Neural progenitor cell (in vitro differentiated cells): ENCODE data around the gene CKAP2L. TPM values are rescaled to one million over a fixed set of nuclear protein-coding genes. Genes with fewer than 3 reads are reported as not detected.
A peak's percentile ranks its signal among the peaks of the same experiment; 100 is the strongest.

ENCODE experiments used
- DNase-seq: peaks from one replicate; pipeline ENCODE4 v3.0.0-alpha.2; 2016; ENCODE audit warnings: low spot score
- H2AFZ ChIP-seq: fragments of 200-600 bp; sonication (generic); replicated peaks from 2 replicates; pipeline ENCODE4 v1.6.1; 2016; ENCODE audit warnings: antibody characterized with exemption
- H3F3A ChIP-seq: fragments of 200-600 bp; sonication (generic); 2 replicates; pipeline ENCODE4 v1.6.1; 2016; ENCODE audit warnings: antibody characterized with exemption, low read depth
- H3K27ac ChIP-seq: fragments of 200-600 bp; sonication (generic); 2 replicates; pipeline ENCODE4 v1.5.1; 2016; ENCODE audit warnings: mild to moderate bottlenecking
- H3K27me3 ChIP-seq: fragments of 200-600 bp; sonication (generic); 2 replicates; pipeline ENCODE4 v1.6.1; 2016; ENCODE audit warnings: mild to moderate bottlenecking, moderate library complexity
- H3K36me3 ChIP-seq: fragments of 200-600 bp; sonication (generic); 2 replicates; pipeline ENCODE4 v1.5.1; 2016
- H3K4me1 ChIP-seq: fragments of 200-600 bp; sonication (generic); 2 replicates; pipeline ENCODE4 v1.6.1; 2016; ENCODE audit warnings: mixed run types
- H3K4me2 ChIP-seq: fragments of 200-600 bp; sonication (generic); 2 replicates; pipeline ENCODE4 v1.6.1; 2016
- H3K4me3 ChIP-seq: fragments of 200-600 bp; sonication (generic); 2 replicates; pipeline ENCODE4 v1.5.1; 2016
- H3K79me2 ChIP-seq: fragments of 200-600 bp; sonication (generic); 2 replicates; pipeline ENCODE4 v1.6.1; 2016; ENCODE audit warnings: low read depth
- H3K9ac ChIP-seq: fragments of 200-600 bp; sonication (generic); 2 replicates; pipeline ENCODE4 v1.6.1; 2016
- H3K9me3 ChIP-seq: fragments of 200-600 bp; sonication (generic); 2 replicates; pipeline ENCODE4 v1.5.1; 2016; ENCODE audit warnings: low read depth
- H4K20me1 ChIP-seq: fragments of 200-600 bp; sonication (generic); 2 replicates; pipeline ENCODE4 v1.6.1; 2016; ENCODE audit warnings: low read depth
- H3K27ac Mint-ChIP-seq: 3 replicates; pipeline ENCODE4 v1.8.0; 2021; ENCODE audit warnings: mixed read lengths
- H3K27me3 Mint-ChIP-seq: 2 replicates; pipeline ENCODE4 v1.8.0; 2022; ENCODE audit warnings: low read depth, mild to moderate bottlenecking, inconsistent platforms, moderate library complexity, mixed read lengths; ENCODE audit not compliant: insufficient read depth
- H3K36me3 Mint-ChIP-seq: 3 replicates; pipeline ENCODE4 v1.8.0; 2021; ENCODE audit warnings: mixed read lengths
- H3K4me1 Mint-ChIP-seq: 3 replicates; pipeline ENCODE4 v1.8.0; 2021; ENCODE audit warnings: mixed read lengths
- H3K4me3 Mint-ChIP-seq: 3 replicates; pipeline ENCODE4 v1.8.0; 2021; ENCODE audit warnings: mild to moderate bottlenecking, moderate library complexity, mixed read lengths
- H3K9me3 Mint-ChIP-seq: 3 replicates; pipeline ENCODE4 v1.8.0; 2020; ENCODE audit warnings: mixed read lengths
- EZH2 ChIP-seq: fragments of 200-600 bp; sonication (generic); IDR thresholded peaks from 2 replicates; pipeline ENCODE4 v1.6.1; 2017; ENCODE audit warnings: antibody characterized with exemption, mild to moderate bottlenecking, moderate library complexity
- EZH2phosphoT487 ChIP-seq: fragments of 200-600 bp; sonication (generic); IDR thresholded peaks from 2 replicates; pipeline ENCODE4 v1.6.1; 2017; ENCODE audit warnings: antibody characterized with exemption
- total RNA-seq: library from RNA; depleted of rRNA; stranded (reverse); fragments of >200 nt; gene quantifications from 2 replicates; pipeline ENCODE4 v1.2.3, GENCODE V29; 2015; ENCODE audit warnings: low replicate concordance
- TF ChIP-seq, protein P1 (sequence below): fragments of 200-600 bp; sonication (generic); IDR thresholded peaks from 2 replicates; pipeline ENCODE4 v1.5.1; 2017; ENCODE audit warnings: antibody characterized with exemption, mild to moderate bottlenecking

CKAP2L gene
- total RNA-seq, 1 donor from 2014 or later, result 53.7 TPM

DNA sequence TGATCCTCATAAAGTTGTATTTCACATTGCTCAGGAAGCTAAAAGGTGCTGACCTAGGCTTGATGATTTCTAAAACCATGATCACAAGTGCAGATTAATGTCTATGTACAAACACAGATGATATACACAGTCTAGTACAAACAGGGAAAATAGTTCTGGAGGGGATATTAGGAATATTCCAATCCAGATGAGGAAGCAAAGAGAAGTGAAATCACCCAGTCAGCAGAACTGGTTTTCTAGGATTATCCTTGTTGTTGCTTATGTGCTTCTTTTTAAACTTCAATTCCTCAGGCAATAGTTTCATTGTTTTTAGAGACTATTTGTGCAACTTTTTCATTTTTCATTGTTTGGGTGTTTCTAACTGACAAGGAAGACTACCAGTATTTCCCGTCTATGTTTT, 15.2 kb upstream of the CKAP2L start:
- Histone ChIP-seq H2AFZ (no peak overlapping the region), H3K79me2 (no peaks in the 10 kb centered on the region), H3K4me2 (no peak overlapping the region), H3K4me1 (peaks cover 29% of the 10 kb centered on the region), H3K4me3 (no peak overlapping the region), H3K9me3 (no peaks in the 10 kb centered on the region), H3K9ac (no peak overlapping the region), H3K36me3 (no peaks in the 10 kb centered on the region), H3F3A (peaks cover 15% of the 10 kb centered on the region), H3K27ac (no peak overlapping the region), H3K27me3 (no peaks in the 10 kb centered on the region), H4K20me1 (no peaks in the 10 kb centered on the region)
- Mint-ChIP-seq H3K36me3 (no peaks in the 10 kb centered on the region), H3K4me1 (peaks cover 17% of the 10 kb centered on the region), H3K27ac (no peak overlapping the region), H3K9me3 (no peaks in the 10 kb centered on the region), H3K27me3 (no peaks in the 10 kb centered on the region), H3K4me3 (no peak overlapping the region)
- TF ChIP-seq EZH2 (no peak), EZH2phosphoT487 (no peak)
- TF ChIP-seq, protein P1, sequence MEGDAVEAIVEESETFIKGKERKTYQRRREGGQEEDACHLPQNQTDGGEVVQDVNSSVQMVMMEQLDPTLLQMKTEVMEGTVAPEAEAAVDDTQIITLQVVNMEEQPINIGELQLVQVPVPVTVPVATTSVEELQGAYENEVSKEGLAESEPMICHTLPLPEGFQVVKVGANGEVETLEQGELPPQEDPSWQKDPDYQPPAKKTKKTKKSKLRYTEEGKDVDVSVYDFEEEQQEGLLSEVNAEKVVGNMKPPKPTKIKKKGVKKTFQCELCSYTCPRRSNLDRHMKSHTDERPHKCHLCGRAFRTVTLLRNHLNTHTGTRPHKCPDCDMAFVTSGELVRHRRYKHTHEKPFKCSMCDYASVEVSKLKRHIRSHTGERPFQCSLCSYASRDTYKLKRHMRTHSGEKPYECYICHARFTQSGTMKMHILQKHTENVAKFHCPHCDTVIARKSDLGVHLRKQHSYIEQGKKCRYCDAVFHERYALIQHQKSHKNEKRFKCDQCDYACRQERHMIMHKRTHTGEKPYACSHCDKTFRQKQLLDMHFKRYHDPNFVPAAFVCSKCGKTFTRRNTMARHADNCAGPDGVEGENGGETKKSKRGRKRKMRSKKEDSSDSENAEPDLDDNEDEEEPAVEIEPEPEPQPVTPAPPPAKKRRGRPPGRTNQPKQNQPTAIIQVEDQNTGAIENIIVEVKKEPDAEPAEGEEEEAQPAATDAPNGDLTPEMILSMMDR, result no peak
- DNase-seq, result no peak

DNA sequence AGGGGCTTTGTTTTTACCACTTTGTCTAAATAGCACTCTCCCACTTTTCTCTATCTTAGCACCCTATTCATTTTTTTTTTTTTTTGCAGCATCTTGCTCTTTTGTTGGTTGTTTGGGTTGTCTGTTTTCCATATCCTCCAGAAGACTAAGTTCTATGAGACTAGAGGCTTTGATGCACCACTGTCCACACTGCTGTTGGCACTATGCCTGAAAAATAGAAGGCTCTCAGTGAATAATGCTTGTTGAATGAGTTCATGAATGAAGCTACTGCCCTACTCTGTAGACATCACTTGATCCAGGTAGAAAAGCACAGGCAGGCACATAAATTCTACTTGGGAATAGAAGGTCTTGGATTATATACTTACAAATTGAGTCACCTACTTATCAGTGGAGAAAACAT, 12.6 kb upstream of the CKAP2L start:
- Histone ChIP-seq H4K20me1 (no peaks in the 10 kb centered on the region), H2AFZ (no peak overlapping the region), H3K4me3 (no peak overlapping the region), H3K9me3 (no peaks in the 10 kb centered on the region), H3K4me1 (peaks cover 14% of the 10 kb centered on the region), H3F3A (peaks cover 11% of the 10 kb centered on the region), H3K27me3 (no peaks in the 10 kb centered on the region), H3K79me2 (no peaks in the 10 kb centered on the region), H3K9ac (no peak overlapping the region), H3K27ac (no peak overlapping the region), H3K36me3 (no peaks in the 10 kb centered on the region), H3K4me2 (peak overlapping the region; percentile 25)
- peaks cover 7% of the 10 kb centered on the region for H3K4me1 Mint-ChIP-seq
- no peaks in the 10 kb centered on the region for H3K27me3 Mint-ChIP-seq
- no peak overlapping the region for H3K27ac Mint-ChIP-seq
- no peaks in the 10 kb centered on the region for H3K36me3 Mint-ChIP-seq
- no peak for DNase-seq
- H3K4me3 Mint-ChIP-seq, result no peak overlapping the region
- no peak for TF ChIP-seq EZH2
- TF ChIP-seq, protein P1, result no peak
- no peak for TF ChIP-seq EZH2phosphoT487
- H3K9me3 Mint-ChIP-seq, result no peaks in the 10 kb centered on the region

DNA sequence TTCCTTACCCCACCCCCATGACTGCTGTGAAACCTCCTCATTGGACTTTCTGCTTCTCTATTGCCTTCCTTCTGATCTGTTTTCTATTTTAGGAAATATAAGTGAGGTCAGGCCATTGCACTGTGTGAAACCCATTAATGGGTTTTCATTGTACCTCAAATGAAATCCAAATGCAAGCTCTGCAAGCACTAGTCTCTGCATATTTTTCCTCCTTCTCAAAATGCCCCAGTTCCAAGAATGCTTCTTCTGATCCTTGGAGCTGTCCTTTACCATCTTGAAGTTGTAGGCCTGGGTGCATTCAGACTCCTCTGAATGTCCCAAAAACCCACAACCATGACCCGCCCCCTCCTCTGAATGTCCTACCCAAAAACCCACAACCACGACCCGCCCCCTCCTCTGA, 11.7 kb upstream of the CKAP2L start:
- DNase-seq, result no peak
- H3K4me3 Mint-ChIP-seq, result no peak overlapping the region
- H3K9me3 Mint-ChIP-seq, result no peaks in the 10 kb centered on the region
- Histone ChIP-seq H3K27ac (no peak overlapping the region), H3K4me1 (peaks cover 14% of the 10 kb centered on the region), H3K79me2 (no peaks in the 10 kb centered on the region), H2AFZ (no peak overlapping the region), H3K4me3 (no peak overlapping the region), H4K20me1 (no peaks in the 10 kb centered on the region), H3K9me3 (no peaks in the 10 kb centered on the region), H3K9ac (no peak overlapping the region), H3K4me2 (no peak overlapping the region), H3F3A (peaks cover 11% of the 10 kb centered on the region), H3K36me3 (no peaks in the 10 kb centered on the region), H3K27me3 (no peaks in the 10 kb centered on the region)
- TF ChIP-seq, protein P1, result no peak
- H3K27me3 Mint-ChIP-seq, result no peaks in the 10 kb centered on the region
- H3K27ac Mint-ChIP-seq, result no peak overlapping the region
- peaks cover 7% of the 10 kb centered on the region for H3K4me1 Mint-ChIP-seq
- H3K36me3 Mint-ChIP-seq, result no peaks in the 10 kb centered on the region
